ENCODE measurements around the gene FZD4. TPM values are rescaled to one million over a fixed set of nuclear protein-coding genes. Genes with fewer than 3 reads are reported as not detected.

The FZD4 gene
- total RNA-seq, 2 donors from 2014 or later = 52.1 to 53.9 TPM

DNA sequence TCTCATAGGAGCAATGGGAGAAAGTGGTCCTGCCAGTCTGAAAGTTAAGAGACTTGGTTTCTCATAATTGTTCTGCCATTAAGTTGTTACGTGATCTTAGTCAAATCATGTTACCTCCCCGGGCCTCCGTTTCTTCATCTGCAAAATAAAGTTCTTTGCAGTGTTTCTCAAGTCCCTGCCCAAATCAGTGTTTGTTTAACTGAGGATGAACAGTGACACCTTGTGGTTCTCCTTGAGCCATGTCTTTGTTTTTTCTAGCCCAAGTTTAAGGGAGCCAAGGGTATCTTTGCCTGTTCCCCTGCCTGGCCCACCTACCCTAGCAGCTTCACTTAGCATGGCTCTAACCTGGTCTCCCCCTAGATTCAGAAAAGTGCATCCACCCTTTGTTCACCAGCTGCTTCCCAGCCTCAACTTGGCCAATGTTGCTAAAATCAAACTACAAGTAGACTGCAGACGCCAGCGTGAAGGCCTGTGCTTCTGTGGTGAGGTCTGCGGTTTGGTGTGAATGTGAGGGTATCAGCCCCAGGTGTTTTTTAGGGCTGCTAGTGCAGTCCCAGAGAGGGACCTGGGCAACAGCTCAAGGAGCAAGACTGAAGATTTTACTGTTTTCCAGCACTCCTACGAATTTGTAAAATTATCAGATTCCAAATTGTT lies 35.5 kb downstream of the FZD4 start:
- WGBS, 2 experiments (ENCODE audit: insufficient coverage in 1 of 2, insufficient read length in 1 of 2) = 59 to 76% methylated on average over 4 to 7 of the region's 7 CpGs
- DNase-seq = peak; percentile 72
- TF ChIP-seq, protein P1, sequence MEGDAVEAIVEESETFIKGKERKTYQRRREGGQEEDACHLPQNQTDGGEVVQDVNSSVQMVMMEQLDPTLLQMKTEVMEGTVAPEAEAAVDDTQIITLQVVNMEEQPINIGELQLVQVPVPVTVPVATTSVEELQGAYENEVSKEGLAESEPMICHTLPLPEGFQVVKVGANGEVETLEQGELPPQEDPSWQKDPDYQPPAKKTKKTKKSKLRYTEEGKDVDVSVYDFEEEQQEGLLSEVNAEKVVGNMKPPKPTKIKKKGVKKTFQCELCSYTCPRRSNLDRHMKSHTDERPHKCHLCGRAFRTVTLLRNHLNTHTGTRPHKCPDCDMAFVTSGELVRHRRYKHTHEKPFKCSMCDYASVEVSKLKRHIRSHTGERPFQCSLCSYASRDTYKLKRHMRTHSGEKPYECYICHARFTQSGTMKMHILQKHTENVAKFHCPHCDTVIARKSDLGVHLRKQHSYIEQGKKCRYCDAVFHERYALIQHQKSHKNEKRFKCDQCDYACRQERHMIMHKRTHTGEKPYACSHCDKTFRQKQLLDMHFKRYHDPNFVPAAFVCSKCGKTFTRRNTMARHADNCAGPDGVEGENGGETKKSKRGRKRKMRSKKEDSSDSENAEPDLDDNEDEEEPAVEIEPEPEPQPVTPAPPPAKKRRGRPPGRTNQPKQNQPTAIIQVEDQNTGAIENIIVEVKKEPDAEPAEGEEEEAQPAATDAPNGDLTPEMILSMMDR (conservative IDR thresholded peaks at IDR 0.05) = peak; percentile 85
- H3K4me3 ChIP-seq (ENCODE audit: low read length) = no peak overlapping the region
- Mint-ChIP-seq H3K9me3 (no peaks in the 10 kb centered on the region), H3K36me3 (ENCODE audit: low read depth) (no peaks in the 10 kb centered on the region), H3K27me3 (ENCODE audit: insufficient read depth) (no peaks in the 10 kb centered on the region), H3K27ac (no peak overlapping the region), H3K4me1 (peaks cover 13% of the 10 kb centered on the region), H3K4me3 (no peak overlapping the region)
- no peak overlapping the region for H3K27ac ChIP-seq (ENCODE audit: low read depth, low read length)
- no peak overlapping the region for H3K9ac ChIP-seq (ENCODE audit: extremely low read depth, low read length, poor library complexity, severe bottlenecking)
- H3K27me3 ChIP-seq (ENCODE audit: control insufficient read depth, insufficient read depth, low read length, poor library complexity, severe bottlenecking) = no peaks in the 10 kb centered on the region
- no peaks in the 10 kb centered on the region for H3K9me3 ChIP-seq (ENCODE audit: control insufficient read depth, low read length)
- peaks cover 5% of the 10 kb centered on the region for H3K4me1 ChIP-seq (ENCODE audit: control insufficient read depth, insufficient read depth, low read length)
- H3K36me3 ChIP-seq (ENCODE audit: control insufficient read depth, insufficient read depth, low read length) = no peaks in the 10 kb centered on the region

DNA sequence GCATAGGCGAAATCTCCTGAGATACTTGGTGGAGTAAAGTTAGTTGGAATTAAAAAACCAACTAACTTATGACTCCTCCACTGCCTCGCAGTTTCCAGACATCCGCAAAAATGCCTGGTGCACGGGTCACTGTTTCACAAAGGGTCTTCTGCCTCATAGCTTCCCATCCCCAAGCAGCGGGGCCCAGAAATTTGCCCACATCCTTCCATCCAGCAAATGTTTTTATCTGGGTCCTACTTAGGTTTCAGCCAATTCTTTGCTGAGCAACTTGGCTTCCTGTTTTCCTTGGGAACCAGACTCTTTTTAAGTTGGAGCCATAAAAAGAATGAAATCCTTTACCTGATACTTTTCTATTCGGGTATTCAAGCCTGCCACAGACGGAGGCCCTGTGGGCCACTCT lies 36.2 kb downstream of the FZD4 start:
- no peak for DNase-seq

DNA sequence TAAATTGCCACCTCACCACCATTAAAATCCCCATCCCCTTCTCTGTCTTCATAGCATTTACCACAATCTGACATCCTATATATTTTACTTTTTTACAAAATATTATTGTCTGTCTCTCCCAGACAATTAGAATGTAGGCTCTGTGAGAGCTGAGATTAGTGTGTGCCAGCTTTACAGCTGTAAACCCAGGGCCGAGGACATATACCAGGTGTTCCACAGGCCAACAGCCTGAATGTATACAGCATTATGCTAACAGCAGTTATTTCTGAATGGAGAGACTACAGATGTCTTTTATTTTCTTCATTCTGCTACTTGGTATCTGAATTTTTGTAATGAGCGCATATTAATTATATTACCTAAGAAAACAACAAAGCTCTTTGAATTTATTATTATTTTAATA lies 36.7 kb downstream of the FZD4 start:
- TF ChIP-seq, protein P1 (conservative IDR thresholded peaks at IDR 0.05) = no peak
- peaks cover 2% of the 10 kb centered on the region for H3K4me1 ChIP-seq (ENCODE audit: control insufficient read depth, insufficient read depth, low read length)
- Mint-ChIP-seq H3K4me3 (no peak overlapping the region), H3K9me3 (no peaks in the 10 kb centered on the region), H3K27me3 (ENCODE audit: insufficient read depth) (no peaks in the 10 kb centered on the region), H3K27ac (no peak overlapping the region), H3K36me3 (ENCODE audit: low read depth) (no peaks in the 10 kb centered on the region), H3K4me1 (peaks cover 3% of the 10 kb centered on the region)
- no peaks in the 10 kb centered on the region for H3K36me3 ChIP-seq (ENCODE audit: control insufficient read depth, insufficient read depth, low read length)
- no peak overlapping the region for H3K4me3 ChIP-seq (ENCODE audit: low read length)
- no peak for DNase-seq
- H3K27me3 ChIP-seq (ENCODE audit: control insufficient read depth, insufficient read depth, low read length, poor library complexity, severe bottlenecking) = no peaks in the 10 kb centered on the region
- H3K9ac ChIP-seq (ENCODE audit: extremely low read depth, low read length, poor library complexity, severe bottlenecking) = no peak overlapping the region
- no peaks in the 10 kb centered on the region for H3K9me3 ChIP-seq (ENCODE audit: control insufficient read depth, low read length)
- H3K27ac ChIP-seq (ENCODE audit: low read depth, low read length) = no peak overlapping the region
- WGBS, 2 experiments (ENCODE audit: insufficient coverage in 1 of 2, insufficient read length in 1 of 2) = 85 to 100% methylated on average over 1 of the region's 2 CpGs

More for the DNA sequence above, 36.2 kb downstream of the FZD4 start:
- Histone ChIP-seq H3K9me3 (ENCODE audit: control insufficient read depth, low read length) (no peaks in the 10 kb centered on the region), H3K9ac (ENCODE audit: extremely low read depth, low read length, poor library complexity, severe bottlenecking) (no peak overlapping the region), H3K27me3 (ENCODE audit: control insufficient read depth, insufficient read depth, low read length, poor library complexity, severe bottlenecking) (no peaks in the 10 kb centered on the region), H3K27ac (ENCODE audit: low read depth, low read length) (no peak overlapping the region), H3K4me1 (ENCODE audit: control insufficient read depth, insufficient read depth, low read length) (peaks cover 5% of the 10 kb centered on the region), H3K4me3 (ENCODE audit: low read length) (no peak overlapping the region), H3K36me3 (ENCODE audit: control insufficient read depth, insufficient read depth, low read length) (no peaks in the 10 kb centered on the region)
- no peaks in the 10 kb centered on the region for H3K27me3 Mint-ChIP-seq (ENCODE audit: insufficient read depth)
- H3K4me3 Mint-ChIP-seq = no peak overlapping the region
- H3K27ac Mint-ChIP-seq = no peak overlapping the region
- 95 to 100% methylated on average over 5 to 7 of the region's 7 CpGs for WGBS, 2 experiments (ENCODE audit: insufficient coverage in 1 of 2, insufficient read length in 1 of 2)
- no peaks in the 10 kb centered on the region for H3K36me3 Mint-ChIP-seq (ENCODE audit: low read depth)
- TF ChIP-seq, protein P1 (conservative IDR thresholded peaks at IDR 0.05) = no peak
- no peaks in the 10 kb centered on the region for H3K9me3 Mint-ChIP-seq
- peaks cover 6% of the 10 kb centered on the region for H3K4me1 Mint-ChIP-seq
